GM18873 (cell line): ENCODE data around the gene MRPS6.

Experiments used
- ATAC-seq: cut with Tn5 transposase; IDR thresholded peaks from one replicate; pipeline ENCODE4 v1.9.1; 2021; ENCODE audit warnings: mild to moderate bottlenecking, moderate library complexity, moderate number of reproducible peaks; ENCODE audit not compliant: unreplicated experiment, low FRiP score

Gene MRPS6

GRCh38 chr21:34065027-34065426, 8.4 kb upstream of the MRPS6 start:
- ATAC-seq, result no peak

GRCh38 chr21:34071683-34072082, 1.7 kb upstream of the MRPS6 start:
- no peak for ATAC-seq

GRCh38 chr21:34072145-34073031, 990 bp upstream of the MRPS6 start:
- no peak for ATAC-seq

GRCh38 chr21:34073749-34074282, 438 bp downstream of the MRPS6 start:
- ATAC-seq, result peak; percentile 26

- ATAC-seq, result no peak
These were observed 1.1 kb downstream of the MRPS6 start for GRCh38 chr21:34074283-34075090.

GRCh38 chr21:34075091-34075425, 1.7 kb downstream of the MRPS6 start:
- no peak for ATAC-seq

GRCh38 chr21:34075760-34076660, 2.6 kb downstream of the MRPS6 start:
- ATAC-seq, result no peak

GRCh38 chr21:34076835-34077234, 3.5 kb downstream of the MRPS6 start:
- ATAC-seq, result no peak

GRCh38 chr21:34077888-34078287, 4.5 kb downstream of the MRPS6 start:
- no peak for ATAC-seq

- no peak for ATAC-seq
These were observed 5.5 kb downstream of the MRPS6 start for GRCh38 chr21:34078915-34079314.

- no peak for ATAC-seq
These were observed 7.3 kb downstream of the MRPS6 start for GRCh38 chr21:34080710-34081109.

- ATAC-seq, result no peak
These were observed 9.4 kb downstream of the MRPS6 start for GRCh38 chr21:34082769-34083168.

GRCh38 chr21:34083357-34083756, 10.0 kb downstream of the MRPS6 start:
- no peak for ATAC-seq

GRCh38 chr21:34085129-34085528, 11.8 kb downstream of the MRPS6 start:
- ATAC-seq, result no peak

GRCh38 chr21:34086887-34087306, 13.5 kb downstream of the MRPS6 start:
- ATAC-seq, result no peak

GRCh38 chr21:34088752-34089151, 15.4 kb downstream of the MRPS6 start:
- ATAC-seq, result no peak

- no peak for ATAC-seq
These were observed 17.7 kb downstream of the MRPS6 start for GRCh38 chr21:34091032-34091431.

- ATAC-seq, result no peak
These were observed 18.2 kb downstream of the MRPS6 start for GRCh38 chr21:34091607-34092006.

GRCh38 chr21:34092262-34092921, 19.0 kb downstream of the MRPS6 start:
- no peak for ATAC-seq

GRCh38 chr21:34093083-34093482, 19.7 kb downstream of the MRPS6 start:
- no peak for ATAC-seq
